Measurements from ENCODE around the gene FBXL2. TPM values are rescaled to one million over a fixed set of nuclear protein-coding genes. Genes with fewer than 3 reads are reported as not detected.
A peak's percentile ranks its signal among the peaks of the same experiment; 100 is the strongest.

FBXL2 gene
- total RNA-seq, 1 donor from 2014 or later, result 12.6 TPM

DNA sequence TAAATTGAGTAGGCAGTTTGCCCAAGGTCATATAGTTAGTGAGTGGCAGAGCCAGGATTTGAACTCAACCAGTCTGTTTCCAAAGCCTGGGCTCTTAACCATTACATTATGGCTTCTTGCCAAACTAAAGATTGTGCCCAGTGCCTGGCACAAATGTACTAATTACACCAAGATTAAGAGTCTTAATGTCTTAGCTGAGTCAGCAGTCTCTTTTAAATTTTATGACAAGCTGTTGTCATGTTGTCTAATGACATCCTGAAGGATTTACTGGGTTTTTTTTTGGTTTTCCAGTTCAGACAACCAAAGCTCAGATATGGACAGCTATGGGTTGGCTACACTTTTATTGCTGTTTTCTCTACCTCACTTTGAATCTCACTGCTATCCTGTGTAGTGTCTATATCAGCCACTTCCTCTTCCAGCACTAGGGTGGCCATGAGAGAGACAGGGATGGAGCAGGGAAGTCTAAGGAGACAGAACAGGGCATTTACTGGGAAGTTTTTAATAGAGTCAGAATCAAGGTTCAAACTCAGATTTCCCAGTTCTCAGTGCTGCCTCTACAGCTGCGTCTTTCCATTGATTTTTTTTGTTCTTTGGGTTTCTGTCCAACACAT lies 10.5 kb downstream of the FBXL2 start:
- no peaks in the 10 kb centered on the region for H3K27me3 ChIP-seq (ENCODE audit: control insufficient read depth, insufficient read depth, low read length)
- H3K36me3 ChIP-seq (ENCODE audit: control insufficient read depth, insufficient read depth, low read length), result no peaks in the 10 kb centered on the region
- H3K4me3 ChIP-seq (ENCODE audit: low read depth, low read length), result no peak overlapping the region
- TF ChIP-seq, protein P1, sequence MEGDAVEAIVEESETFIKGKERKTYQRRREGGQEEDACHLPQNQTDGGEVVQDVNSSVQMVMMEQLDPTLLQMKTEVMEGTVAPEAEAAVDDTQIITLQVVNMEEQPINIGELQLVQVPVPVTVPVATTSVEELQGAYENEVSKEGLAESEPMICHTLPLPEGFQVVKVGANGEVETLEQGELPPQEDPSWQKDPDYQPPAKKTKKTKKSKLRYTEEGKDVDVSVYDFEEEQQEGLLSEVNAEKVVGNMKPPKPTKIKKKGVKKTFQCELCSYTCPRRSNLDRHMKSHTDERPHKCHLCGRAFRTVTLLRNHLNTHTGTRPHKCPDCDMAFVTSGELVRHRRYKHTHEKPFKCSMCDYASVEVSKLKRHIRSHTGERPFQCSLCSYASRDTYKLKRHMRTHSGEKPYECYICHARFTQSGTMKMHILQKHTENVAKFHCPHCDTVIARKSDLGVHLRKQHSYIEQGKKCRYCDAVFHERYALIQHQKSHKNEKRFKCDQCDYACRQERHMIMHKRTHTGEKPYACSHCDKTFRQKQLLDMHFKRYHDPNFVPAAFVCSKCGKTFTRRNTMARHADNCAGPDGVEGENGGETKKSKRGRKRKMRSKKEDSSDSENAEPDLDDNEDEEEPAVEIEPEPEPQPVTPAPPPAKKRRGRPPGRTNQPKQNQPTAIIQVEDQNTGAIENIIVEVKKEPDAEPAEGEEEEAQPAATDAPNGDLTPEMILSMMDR (IDR thresholded peaks at IDR 0.05; ENCODE audit: insufficient read depth, low read length, poor library complexity, severe bottlenecking), result no peak
- DNase-seq (ENCODE audit: low read depth), result no peak

GRCh38 chr3:33299395-33300081 lies 22.3 kb downstream of the FBXL2 start:
- peak; percentile 54 for DNase-seq (ENCODE audit: low read depth)
- H3K4me3 ChIP-seq (ENCODE audit: low read depth, low read length), result no peak overlapping the region
- TF ChIP-seq, protein P1 (IDR thresholded peaks at IDR 0.05; ENCODE audit: insufficient read depth, low read length, poor library complexity, severe bottlenecking), result no peak

GRCh38 chr3:33312361-33312760 lies 35.1 kb downstream of the FBXL2 start:
- no peak for DNase-seq (ENCODE audit: low read depth)
- Histone ChIP-seq H3K27me3 (ENCODE audit: control insufficient read depth, insufficient read depth, low read length) (no peaks in the 10 kb centered on the region), H3K36me3 (ENCODE audit: control insufficient read depth, insufficient read depth, low read length) (no peaks in the 10 kb centered on the region), H3K4me3 (ENCODE audit: low read depth, low read length) (no peak overlapping the region)
- TF ChIP-seq, protein P1 (IDR thresholded peaks at IDR 0.05; ENCODE audit: insufficient read depth, low read length, poor library complexity, severe bottlenecking), result no peak

More at GRCh38 chr3:33299395-33300081, 22.3 kb downstream of the FBXL2 start:
- H3K36me3 ChIP-seq (ENCODE audit: control insufficient read depth, insufficient read depth, low read length), result no peaks in the 10 kb centered on the region
- no peaks in the 10 kb centered on the region for H3K27me3 ChIP-seq (ENCODE audit: control insufficient read depth, insufficient read depth, low read length)

DNA sequence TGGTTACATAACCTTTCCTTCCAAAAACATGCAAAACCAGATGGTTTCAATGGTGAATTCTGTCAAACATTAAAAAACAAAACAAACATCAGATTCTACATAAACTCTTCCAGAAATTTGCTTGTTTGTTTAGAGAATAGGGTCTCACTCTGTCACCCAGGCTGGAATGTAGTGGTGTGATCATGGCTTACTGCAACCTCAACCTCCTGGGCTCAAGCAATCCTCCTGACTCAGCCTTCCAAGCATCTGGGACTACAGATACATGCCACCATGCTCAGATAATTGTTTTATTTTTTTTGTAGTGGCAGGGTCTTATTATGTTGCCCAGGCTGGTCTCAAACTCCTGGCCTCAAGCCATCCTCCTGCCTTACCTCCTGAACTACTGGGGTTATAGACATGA lies 36.1 kb downstream of the FBXL2 start:
- Histone ChIP-seq H3K36me3 (ENCODE audit: control insufficient read depth, insufficient read depth, low read length) (no peaks in the 10 kb centered on the region), H3K4me3 (ENCODE audit: low read depth, low read length) (no peak overlapping the region), H3K27me3 (ENCODE audit: control insufficient read depth, insufficient read depth, low read length) (no peaks in the 10 kb centered on the region)
- DNase-seq (ENCODE audit: low read depth), result no peak
- TF ChIP-seq, protein P1 (IDR thresholded peaks at IDR 0.05; ENCODE audit: insufficient read depth, low read length, poor library complexity, severe bottlenecking), result no peak

- Histone ChIP-seq H3K27me3 (ENCODE audit: control insufficient read depth, insufficient read depth, low read length) (no peaks in the 10 kb centered on the region), H3K36me3 (ENCODE audit: control insufficient read depth, insufficient read depth, low read length) (no peaks in the 10 kb centered on the region), H3K4me3 (ENCODE audit: low read depth, low read length) (no peak overlapping the region)
- TF ChIP-seq, protein P1 (IDR thresholded peaks at IDR 0.05; ENCODE audit: insufficient read depth, low read length, poor library complexity, severe bottlenecking), result no peak
- no peak for DNase-seq (ENCODE audit: low read depth)
These were observed 37.8 kb downstream of the FBXL2 start for GRCh38 chr3:33314993-33315392.

All from kidney epithelial cell (primary cell).